SHP77 treated with DMSO at 0.1 percent for 48 hours (cell line): ENCODE measurements around the gene COASY.
A peak's percentile ranks its signal among the peaks of the same experiment; 100 is the strongest.
"Not testable (repeated sequence)": the region's sequence is repeated elsewhere in the genome, so short reads cannot be mapped to it uniquely, and the experiment has no call there.

ENCODE experiments used
- DNase-seq: peaks from one replicate; lab custom pipeline; 2025; lab: John Stamatoyannopoulos, UW

Gene COASY

GRCh38 chr17:42553161-42553818, 8.7 kb upstream of the COASY start:
- no peak for DNase-seq

DNA sequence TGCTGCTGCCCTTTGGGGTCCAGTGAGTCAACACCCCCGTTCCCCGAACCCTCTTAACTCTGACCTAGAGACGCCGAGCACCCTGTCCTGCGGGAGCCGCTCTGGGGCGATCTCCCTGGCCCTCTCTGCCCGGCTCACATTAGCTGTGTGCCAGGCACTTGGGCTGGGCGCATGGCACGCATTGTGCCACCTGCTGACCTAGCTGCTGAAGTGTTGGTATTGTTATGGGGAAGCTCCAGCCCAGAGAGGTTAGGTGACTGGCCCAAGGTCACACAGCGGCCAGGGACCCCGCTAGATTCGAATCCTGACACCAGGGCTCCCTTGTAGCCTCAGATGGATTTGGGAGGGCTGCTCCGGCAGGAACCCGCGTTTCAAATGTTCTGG, 8.1 kb upstream of the COASY start:
- no peak for DNase-seq

- peak; percentile 58 for DNase-seq
These were observed 7.5 kb upstream of the COASY start for GRCh38 chr17:42554250-42555121.

GRCh38 chr17:42555122-42555622, 6.8 kb upstream of the COASY start:
- DNase-seq: no peak

GRCh38 chr17:42555961-42556617, 5.9 kb upstream of the COASY start:
- DNase-seq: not testable (repeated sequence)

- DNase-seq: no peak
These were observed 2.9 kb upstream of the COASY start for GRCh38 chr17:42559075-42559474.

DNA sequence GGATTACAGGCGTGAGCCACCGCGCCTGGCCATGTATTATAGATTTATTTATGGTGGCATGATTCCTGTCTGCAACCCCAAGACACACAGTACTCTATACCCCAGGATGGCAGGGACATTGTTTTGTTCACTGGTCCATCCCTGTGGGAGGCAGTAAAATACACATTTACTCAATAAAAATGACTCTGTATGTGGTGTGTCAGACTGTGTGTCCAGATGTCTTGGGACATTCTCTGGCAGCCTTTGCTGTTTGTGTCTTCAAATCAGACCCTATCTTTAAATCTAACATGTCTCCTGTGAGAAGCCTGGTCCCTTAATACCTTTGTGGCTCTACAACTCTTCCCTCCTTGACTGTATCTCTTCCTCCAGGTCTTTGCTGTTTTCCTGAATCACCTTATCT, 1.7 kb upstream of the COASY start:
- no peak for DNase-seq

- no peak for DNase-seq
These were observed 617 bp downstream of the COASY start for GRCh38 chr17:42562388-42563142.

GRCh38 chr17:42563143-42563509, 1.2 kb downstream of the COASY start:
- DNase-seq: no peak

DNA sequence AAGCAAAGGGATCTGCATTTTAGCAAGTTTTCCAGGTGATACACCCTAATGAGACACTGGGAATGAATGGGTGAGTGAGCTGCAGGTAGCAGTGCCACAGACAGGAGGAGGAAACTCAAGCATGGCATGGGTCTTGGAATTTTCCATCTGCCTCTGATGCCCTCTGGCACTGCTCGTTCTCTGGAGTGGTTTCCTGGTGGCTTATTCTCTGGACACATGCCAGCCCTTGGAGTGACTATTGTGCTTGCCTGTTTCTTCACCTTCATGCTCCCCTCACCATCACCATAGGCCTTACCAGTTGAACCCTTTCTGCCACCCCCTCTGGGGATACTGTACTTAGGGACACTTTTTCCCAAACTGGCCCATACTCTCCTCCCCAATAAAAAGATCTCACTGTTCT, 1.6 kb downstream of the COASY start:
- DNase-seq: no peak

- DNase-seq: no peak
These were observed 2.0 kb downstream of the COASY start for GRCh38 chr17:42563950-42564349.

GRCh38 chr17:42564815-42565522, 3.0 kb downstream of the COASY start:
- DNase-seq: no peak

GRCh38 chr17:42565523-42566214, 3.7 kb downstream of the COASY start:
- DNase-seq: no peak

DNA sequence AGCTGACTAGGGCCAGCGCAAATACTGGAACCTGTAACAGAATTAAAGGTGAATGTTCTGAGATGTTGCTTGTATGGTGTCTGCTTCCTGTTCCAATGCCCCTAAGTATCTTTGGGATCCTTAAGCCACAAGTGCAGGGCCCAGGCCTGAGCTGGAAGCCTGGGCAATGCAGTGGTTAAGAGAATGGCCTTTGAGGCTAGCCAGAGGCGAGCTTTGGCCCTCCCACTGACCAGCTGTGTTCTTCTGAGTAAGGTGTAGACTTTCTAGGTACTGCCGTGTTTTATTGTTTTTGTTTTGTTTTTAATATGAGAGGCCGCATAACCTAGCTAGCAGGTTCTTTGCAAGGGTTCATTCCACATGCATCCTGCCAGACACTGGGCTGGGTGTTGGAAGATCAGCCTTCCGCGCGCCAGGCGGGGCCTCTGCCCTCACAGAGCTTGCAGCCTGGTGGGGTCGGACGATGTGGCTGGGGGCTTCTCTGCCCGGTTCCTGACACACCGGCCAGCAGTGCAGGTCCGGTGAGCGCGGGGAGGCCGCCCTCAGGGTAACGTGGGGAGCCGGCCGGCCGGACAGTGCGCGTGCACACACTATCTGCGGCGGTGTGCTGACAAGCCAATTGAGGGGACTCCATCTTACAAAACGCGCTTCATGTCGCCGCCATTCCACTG, 4.4 kb downstream of the COASY start:
- DNase-seq: no peak

GRCh38 chr17:42566883-42567573, 5.1 kb downstream of the COASY start, which contains the start of gene MLX:
Gene MLX (plus strand): TSS chr17:42567100. CDS start chr17:42567125, 25 bp downstream.
- peak; percentile 85 for DNase-seq

DNA sequence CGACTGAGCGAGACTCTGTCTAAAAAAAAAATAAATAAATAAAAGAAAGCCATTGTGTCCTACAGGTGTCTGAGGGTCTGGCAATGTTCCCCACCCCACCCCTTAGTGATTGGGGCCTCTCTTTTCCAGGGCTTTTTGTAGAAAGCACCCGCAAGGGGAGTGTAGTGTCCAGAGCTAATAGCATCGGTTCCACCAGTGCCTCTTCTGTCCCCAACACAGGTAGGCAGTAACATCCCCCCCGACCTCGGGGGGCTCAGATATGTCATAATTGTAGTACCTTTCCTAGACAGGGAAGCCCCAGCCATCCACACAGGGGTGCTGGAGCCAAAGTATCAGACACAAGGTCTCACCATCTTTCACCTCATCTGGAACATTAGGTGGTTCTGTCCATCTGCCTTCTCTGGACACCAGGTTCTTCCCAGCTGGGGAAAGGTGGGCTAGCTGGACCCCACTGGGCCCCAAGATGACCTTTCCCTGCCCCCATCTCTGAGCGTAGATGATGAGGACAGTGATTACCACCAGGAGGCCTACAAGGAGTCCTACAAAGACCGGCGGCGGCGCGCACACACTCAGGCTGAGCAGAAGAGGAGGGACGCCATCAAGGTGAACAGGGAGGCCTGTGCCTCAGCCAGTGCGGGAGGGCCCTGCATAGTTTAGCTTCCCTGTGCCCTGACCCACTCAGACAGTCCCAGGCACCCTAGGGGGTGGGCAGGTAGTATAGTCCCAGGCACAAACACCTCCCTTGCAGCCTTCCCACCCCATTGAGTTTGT, 6.6 kb downstream of the COASY start:
- no peak for DNase-seq

DNA sequence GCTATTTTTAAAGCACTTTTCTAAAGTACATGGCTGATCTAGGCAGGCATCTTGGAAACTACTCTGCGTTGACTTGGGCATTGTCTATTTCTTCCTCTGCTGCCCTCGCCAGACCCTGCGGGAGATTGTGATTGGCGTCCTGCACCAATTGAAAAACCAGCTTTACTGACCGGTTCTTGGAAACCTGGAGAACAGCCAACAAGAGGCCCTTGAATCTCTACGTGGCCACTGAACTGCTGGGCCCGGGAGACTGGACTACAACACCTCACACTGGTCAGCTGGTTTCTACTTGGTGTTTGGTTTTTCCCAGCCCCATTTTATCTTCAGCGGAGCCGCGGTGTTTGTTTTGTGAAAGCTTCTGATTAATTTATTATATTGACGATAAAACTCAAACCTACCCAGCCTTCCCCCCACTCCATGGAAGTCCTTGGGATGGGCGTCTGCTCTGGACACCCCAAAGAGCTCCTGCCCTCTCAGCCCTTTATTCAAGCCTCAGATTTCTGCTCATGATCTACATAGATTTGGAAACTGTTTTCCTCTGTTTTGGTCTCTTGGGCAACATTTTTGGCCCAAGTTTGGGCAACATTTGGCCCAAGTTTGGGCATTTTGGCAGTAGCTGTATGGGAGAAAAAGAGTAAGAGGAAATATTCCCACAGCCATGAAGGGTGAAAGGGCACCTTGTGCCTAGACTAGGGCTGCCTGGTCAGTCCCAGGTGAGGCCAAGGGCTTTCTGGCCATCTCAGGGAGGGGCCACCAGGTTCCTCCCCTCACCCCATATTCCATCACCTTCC, 9.7 kb downstream of the COASY start:
- DNase-seq: no peak

DNA sequence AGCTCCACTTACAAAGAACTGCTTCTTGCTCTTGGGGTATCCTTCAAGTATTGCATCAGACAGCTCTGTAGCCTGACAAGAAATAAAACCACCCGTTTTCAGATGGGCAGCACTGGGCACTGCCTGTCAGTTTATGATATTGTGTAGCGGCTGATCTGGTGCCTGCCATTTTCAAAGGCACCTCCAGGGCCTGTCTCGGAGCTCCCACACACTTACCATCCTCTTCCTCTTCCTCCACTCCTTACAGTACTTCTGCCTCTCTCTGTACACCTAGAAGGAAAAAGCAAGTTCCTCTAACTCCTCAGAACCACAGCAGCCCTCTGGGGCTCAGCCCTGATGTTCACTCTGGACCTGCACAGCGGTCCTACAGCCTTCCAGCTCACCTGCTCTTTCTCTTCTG, 11.1 kb downstream of the COASY start:
- no peak for DNase-seq
